ENCODE data around the gene CCDC146.
"Not testable (repeated sequence)": the region's sequence is repeated elsewhere in the genome, so short reads cannot be mapped to it uniquely, and the experiment has no call there.

GRCh38 chr7:77228795-77229194 lies 106.4 kb downstream of the CCDC146 start:
- TF ChIP-seq EZH2 (IDR thresholded peaks at IDR 0.05; ENCODE audit: borderline replicate concordance, low read depth, low read length, severe bottlenecking) = not testable (repeated sequence)
- TF ChIP-seq, protein P1, sequence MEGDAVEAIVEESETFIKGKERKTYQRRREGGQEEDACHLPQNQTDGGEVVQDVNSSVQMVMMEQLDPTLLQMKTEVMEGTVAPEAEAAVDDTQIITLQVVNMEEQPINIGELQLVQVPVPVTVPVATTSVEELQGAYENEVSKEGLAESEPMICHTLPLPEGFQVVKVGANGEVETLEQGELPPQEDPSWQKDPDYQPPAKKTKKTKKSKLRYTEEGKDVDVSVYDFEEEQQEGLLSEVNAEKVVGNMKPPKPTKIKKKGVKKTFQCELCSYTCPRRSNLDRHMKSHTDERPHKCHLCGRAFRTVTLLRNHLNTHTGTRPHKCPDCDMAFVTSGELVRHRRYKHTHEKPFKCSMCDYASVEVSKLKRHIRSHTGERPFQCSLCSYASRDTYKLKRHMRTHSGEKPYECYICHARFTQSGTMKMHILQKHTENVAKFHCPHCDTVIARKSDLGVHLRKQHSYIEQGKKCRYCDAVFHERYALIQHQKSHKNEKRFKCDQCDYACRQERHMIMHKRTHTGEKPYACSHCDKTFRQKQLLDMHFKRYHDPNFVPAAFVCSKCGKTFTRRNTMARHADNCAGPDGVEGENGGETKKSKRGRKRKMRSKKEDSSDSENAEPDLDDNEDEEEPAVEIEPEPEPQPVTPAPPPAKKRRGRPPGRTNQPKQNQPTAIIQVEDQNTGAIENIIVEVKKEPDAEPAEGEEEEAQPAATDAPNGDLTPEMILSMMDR (IDR thresholded peaks at IDR 0.05; ENCODE audit: borderline replicate concordance, extremely low read depth, low read length, poor library complexity, severe bottlenecking) = not testable (repeated sequence)
